NCI-H1930 (cell line): Measurements from ENCODE around the gene TSPAN1.

Experiments used
- DNase-seq, 2 experiments: peaks; one replicate each; lab custom pipeline; 2025; lab: John Stamatoyannopoulos, UW

The TSPAN1 gene

GRCh38 chr1:46174448-46175231 is at the start of gene TSPAN1:
Gene TSPAN1 (plus strand): TSS chr1:46175087. CDS start chr1:46181108, 6,021 bp downstream.
- DNase-seq = no peak

GRCh38 chr1:46128344-46128743 is 46.5 kb upstream of the TSPAN1 start:
- no peak for DNase-seq

- no peak for DNase-seq
Observed at GRCh38 chr1:46130121-46130520, 44.8 kb upstream of the TSPAN1 start.

- no peak for DNase-seq
Observed at GRCh38 chr1:46130606-46131005, 44.3 kb upstream of the TSPAN1 start.

- no peak for DNase-seq
Observed at GRCh38 chr1:46131093-46131492, 43.8 kb upstream of the TSPAN1 start.

GRCh38 chr1:46131712-46132528 is 43.0 kb upstream of the TSPAN1 start:
- DNase-seq = peak in 1 of 2 experiments; percentile 16

- DNase-seq = peak; percentile 96
Observed at GRCh38 chr1:46132529-46133180, 42.2 kb upstream of the TSPAN1 start, which contains the start of gene PIK3R3. Gene PIK3R3 (minus strand): TSS chr1:46132629. CDS start chr1:46131952, 677 bp downstream.

GRCh38 chr1:46133181-46133658 is 41.7 kb upstream of the TSPAN1 start:
- DNase-seq = peak in 1 of 2 experiments; percentile 62

GRCh38 chr1:46133781-46134350 is 41.0 kb upstream of the TSPAN1 start:
- no peak for DNase-seq

- DNase-seq = no peak
Observed at GRCh38 chr1:46134660-46135331, 40.1 kb upstream of the TSPAN1 start.

- DNase-seq = no peak
Observed at GRCh38 chr1:46136711-46137110, 38.2 kb upstream of the TSPAN1 start.

- no peak for DNase-seq
Observed at GRCh38 chr1:46137916-46138315, 37.0 kb upstream of the TSPAN1 start.

GRCh38 chr1:46148318-46148717 is 26.6 kb upstream of the TSPAN1 start:
- DNase-seq = no peak

GRCh38 chr1:46150085-46150484 is 24.8 kb upstream of the TSPAN1 start:
- DNase-seq = no peak

GRCh38 chr1:46152016-46152415 is 22.9 kb upstream of the TSPAN1 start:
- no peak for DNase-seq

GRCh38 chr1:46153228-46153627 is 21.7 kb upstream of the TSPAN1 start:
- DNase-seq = no peak

- DNase-seq = no peak
Observed at GRCh38 chr1:46153732-46154131, 21.2 kb upstream of the TSPAN1 start.

- no peak for DNase-seq
Observed at GRCh38 chr1:46157916-46158311, 17.0 kb upstream of the TSPAN1 start.

- DNase-seq = no peak
Observed at GRCh38 chr1:46158312-46159281, 16.3 kb upstream of the TSPAN1 start.

GRCh38 chr1:46159516-46159915 is 15.4 kb upstream of the TSPAN1 start:
- DNase-seq = no peak
